HG02852 (cell line): ENCODE measurements around the gene LRRC56.

Source experiments
- ATAC-seq: cut with Tn5 transposase; IDR thresholded peaks from one replicate; pipeline ENCODE4 v1.9.1; 2021; ENCODE audit warnings: mild to moderate bottlenecking, moderate library complexity; ENCODE audit not compliant: unreplicated experiment

Gene LRRC56

GRCh38 chr11:538431-539051 is 1.2 kb downstream of the LRRC56 start:
- no peak for ATAC-seq

GRCh38 chr11:539971-540481 is 2.7 kb downstream of the LRRC56 start:
- no peak for ATAC-seq

- no peak for ATAC-seq
These were observed 3.5 kb downstream of the LRRC56 start for GRCh38 chr11:540583-541432.

- ATAC-seq: no peak
These were observed 4.1 kb downstream of the LRRC56 start for GRCh38 chr11:541433-541885.

- no peak for ATAC-seq
These were observed 7.5 kb downstream of the LRRC56 start for GRCh38 chr11:544817-545166.

- ATAC-seq: no peak
These were observed 7.8 kb downstream of the LRRC56 start for GRCh38 chr11:545171-545570.

GRCh38 chr11:548700-549603 is 11.6 kb downstream of the LRRC56 start:
- ATAC-seq: no peak

GRCh38 chr11:550021-550745 is 12.9 kb downstream of the LRRC56 start:
- ATAC-seq: no peak

- ATAC-seq: no peak
These were observed 13.4 kb downstream of the LRRC56 start for GRCh38 chr11:550746-551085.

- no peak for ATAC-seq
These were observed 13.8 kb downstream of the LRRC56 start for GRCh38 chr11:551131-551530.

GRCh38 chr11:551596-551995 is 14.3 kb downstream of the LRRC56 start:
- no peak for ATAC-seq

GRCh38 chr11:553083-553987 is 16.0 kb downstream of the LRRC56 start:
- no peak for ATAC-seq

- ATAC-seq: no peak
These were observed 16.6 kb downstream of the LRRC56 start for GRCh38 chr11:553988-554340.

- ATAC-seq: no peak
These were observed 17.3 kb downstream of the LRRC56 start for GRCh38 chr11:554428-555226.

GRCh38 chr11:555227-555779 is 18.0 kb downstream of the LRRC56 start:
- ATAC-seq: no peak

- no peak for ATAC-seq
These were observed 18.7 kb downstream of the LRRC56 start for GRCh38 chr11:555780-556661.

- ATAC-seq: no peak
These were observed 19.4 kb downstream of the LRRC56 start for GRCh38 chr11:556662-557256.
